CD4-positive, alpha-beta T cell (primary cell): ENCODE measurements around the gene RPL22. TPM values are rescaled to one million over a fixed set of nuclear protein-coding genes. Genes with fewer than 3 reads are reported as not detected.

Experiments used
- ATAC-seq: fragments of 200-7000 bp; cut with Tn5 transposase; one replicate; pipeline ENCODE4 v1.10.0; 2022; ENCODE audit warnings: mild to moderate bottlenecking; ENCODE audit not compliant: poor library complexity
- CTCF ChIA-PET: fragments of 350-600 bp; sonication (Branson Sonifier 250); formaldehyde crosslinking; loops from one replicate; lab custom pipeline; 2021; ENCODE audit warnings: antibody characterized with exemption, inconsistent platforms; lab: Charles Lee
- POLR2A ChIA-PET: fragments of 350-600 bp; sonication (Branson Sonifier 250); formaldehyde crosslinking; loops from one replicate; lab custom pipeline; 2021; ENCODE audit warnings: antibody characterized with exemption, inconsistent platforms; lab: Charles Lee
- DNase-seq, 14 experiments: peaks; one replicate each; pipeline ENCODE4 v3.0.0-alpha.2; 2013 to 2020; ENCODE audit warnings: mixed read lengths in 2 of 14
- H3K27ac ChIP-seq, 2 donors: one replicate each; pipeline versions ENCODE4 v1.5.1 to v1.7.0; 2013; ENCODE audit warnings: low read length in 2 of 2, low read depth in 1 of 2, mild to moderate bottlenecking in 1 of 2
- H3K27me3 ChIP-seq, 2 experiments: 1 replicate in 1 of 2; 2 replicates in 1 of 2; pipeline versions ENCODE4 v1.6.1 to v1.7.0; 2013; ENCODE audit warnings: low read length in 2 of 2, control low read depth in 1 of 2, mild to moderate bottlenecking in 1 of 2, moderate library complexity in 1 of 2; ENCODE audit not compliant: insufficient read depth in 2 of 2, control insufficient read depth in 1 of 2
- H3K36me3 ChIP-seq: one replicate; pipeline ENCODE4 v1.6.1; 2013; ENCODE audit warnings: low read length, control low read depth; ENCODE audit not compliant: insufficient read depth
- H3K4me1 ChIP-seq: one replicate; pipeline ENCODE4 v1.6.1; 2013; ENCODE audit warnings: low read length, control low read depth; ENCODE audit not compliant: insufficient read depth
- H3K4me3 ChIP-seq: one replicate; pipeline ENCODE4 v1.5.1; 2013; ENCODE audit warnings: mild to moderate bottlenecking, low read length, moderate library complexity
- H3K9me3 ChIP-seq, 2 experiments: 1 replicate in 1 of 2; 2 replicates in 1 of 2; pipeline versions ENCODE4 v1.6.1 to v1.7.0; 2013; ENCODE audit warnings: low read length in 2 of 2, mild to moderate bottlenecking in 2 of 2, control low read depth in 1 of 2, moderate library complexity in 1 of 2; ENCODE audit not compliant: control insufficient read depth in 1 of 2, insufficient read depth in 1 of 2
- H3K27ac Mint-ChIP-seq: one replicate; pipeline ENCODE4 v1.8.0; 2020; ENCODE audit warnings: mixed read lengths
- H3K27me3 Mint-ChIP-seq: one replicate; pipeline ENCODE4 v1.8.0; 2021; ENCODE audit warnings: mixed read lengths
- H3K36me3 Mint-ChIP-seq: one replicate; pipeline ENCODE4 v1.8.0; 2021; ENCODE audit warnings: low read depth, mixed read lengths
- H3K4me1 Mint-ChIP-seq: one replicate; pipeline ENCODE4 v1.8.0; 2021; ENCODE audit warnings: low read depth, mixed read lengths
- H3K4me3 Mint-ChIP-seq: one replicate; pipeline ENCODE4 v1.8.0; 2020; ENCODE audit warnings: mild to moderate bottlenecking, mixed read lengths
- H3K9me3 Mint-ChIP-seq: one replicate; pipeline ENCODE4 v1.8.0; 2020; ENCODE audit warnings: mixed read lengths
- CTCF ChIP-seq: fragments of 200-600 bp; IDR thresholded peaks from one replicate; pipeline ENCODE4 v1.8.0; 2022; ENCODE audit warnings: antibody characterized with exemption, mild to moderate bottlenecking
- intact Hi-C, 2 experiments: fragments of 100-400 bp; cut with DNase I in 1 of 2; cut with micrococcal nuclease in 1 of 2; formaldehyde crosslinking; loops; one replicate each; pipeline versions ENCODE4 v1.15.1 to v1.9.0; 2023 to 2025; cut with DNase I, micrococcal nuclease
- total RNA-seq, 174 experiments: library from RNA in 2 of 174; stranded (reverse) in 2 of 174; gene quantifications; one replicate each; pipeline ENCODE4 v1.2.3 and lab custom pipeline; 2021 to 2026

RPL22 gene
- total RNA-seq, 2 experiments from 2014 or later: 620 to 652 TPM

GRCh38 chr1:6185151-6185550 lies 14.2 kb downstream of the RPL22 start:
- Histone ChIP-seq H3K4me1 (peaks cover 11% of the 10 kb centered on the region), H3K27ac (no peak overlapping the region), H3K4me3 (no peak overlapping the region), H3K36me3 (peaks cover 33% of the 10 kb centered on the region), H3K27me3 (peaks cover 14 to 17% of the 10 kb centered on the region in 2 experiments), H3K9me3 (no peaks in the 10 kb centered on the region)
- Mint-ChIP-seq H3K36me3 (peaks cover 51% of the 10 kb centered on the region), H3K27ac (no peak overlapping the region), H3K27me3 (peaks cover 13% of the 10 kb centered on the region), H3K4me3 (no peak overlapping the region), H3K9me3 (no peaks in the 10 kb centered on the region), H3K4me1 (peaks cover 23% of the 10 kb centered on the region)
- POLR2A ChIA-PET: no interaction called here
- no peak for ATAC-seq
- no peak for TF ChIP-seq CTCF
- CTCF ChIA-PET: interaction anchor here (1.0 to 1.4 kb wide), 3 partner anchors 12 to 158 kb away, joined by 3 to 7 read pairs (median 5); partner anchors contain the start of gene RPL22
- intact Hi-C loops: no loop called here
- DNase-seq: no peak

GRCh38 chr1:6184083-6184783 lies 15.2 kb downstream of the RPL22 start:
- Histone ChIP-seq H3K27me3 (peaks cover 14 to 17% of the 10 kb centered on the region in 2 experiments), H3K36me3 (peaks cover 26% of the 10 kb centered on the region), H3K4me1 (peaks cover 11% of the 10 kb centered on the region), H3K4me3 (no peak overlapping the region), H3K27ac (no peak overlapping the region), H3K9me3 (no peaks in the 10 kb centered on the region)
- ChIA-PET CTCF (no interaction called here), POLR2A (interaction anchor here (0.7 kb wide), 1 partner anchor 13 kb away, joined by 3 read pairs; no protein-coding TSS in a partner anchor)
- H3K36me3 Mint-ChIP-seq: peaks cover 44% of the 10 kb centered on the region
- DNase-seq: no peak
- no peak overlapping the region for H3K27ac Mint-ChIP-seq
- H3K4me3 Mint-ChIP-seq: no peak overlapping the region
- no peaks in the 10 kb centered on the region for H3K9me3 Mint-ChIP-seq
- intact Hi-C loops: no loop called here
- ATAC-seq: no peak
- peaks cover 13% of the 10 kb centered on the region for H3K27me3 Mint-ChIP-seq
- H3K4me1 Mint-ChIP-seq: peaks cover 23% of the 10 kb centered on the region
- TF ChIP-seq CTCF: no peak

GRCh38 chr1:6183520-6183989 lies 15.8 kb downstream of the RPL22 start:
- no peaks in the 10 kb centered on the region for H3K9me3 Mint-ChIP-seq
- ATAC-seq (no peak), DNase-seq (no peak)
- peaks cover 23% of the 10 kb centered on the region for H3K4me1 Mint-ChIP-seq
- Histone ChIP-seq H3K27ac (no peak overlapping the region), H3K36me3 (peaks cover 20% of the 10 kb centered on the region), H3K4me3 (no peak overlapping the region), H3K9me3 (peaks cover 0 to 5% of the 10 kb centered on the region in 2 experiments), H3K4me1 (peaks cover 18% of the 10 kb centered on the region), H3K27me3 (peaks cover 20 to 23% of the 10 kb centered on the region in 2 experiments)
- H3K27ac Mint-ChIP-seq: no peak overlapping the region
- CTCF ChIA-PET: no interaction called here
- peaks cover 38% of the 10 kb centered on the region for H3K36me3 Mint-ChIP-seq
- intact Hi-C loops: no loop called here
- POLR2A ChIA-PET: no interaction called here
- no peak for TF ChIP-seq CTCF
- H3K27me3 Mint-ChIP-seq: peaks cover 19% of the 10 kb centered on the region
- no peak overlapping the region for H3K4me3 Mint-ChIP-seq
